NCI-H774 (cell line): ENCODE data around the gene LRRC73.
"Not testable (repeated sequence)": the region's sequence is repeated elsewhere in the genome, so short reads cannot be mapped to it uniquely, and the experiment has no call there.

Experiments
- DNase-seq: peaks from one replicate; lab custom pipeline; 2025; lab: John Stamatoyannopoulos, UW

Gene LRRC73

DNA sequence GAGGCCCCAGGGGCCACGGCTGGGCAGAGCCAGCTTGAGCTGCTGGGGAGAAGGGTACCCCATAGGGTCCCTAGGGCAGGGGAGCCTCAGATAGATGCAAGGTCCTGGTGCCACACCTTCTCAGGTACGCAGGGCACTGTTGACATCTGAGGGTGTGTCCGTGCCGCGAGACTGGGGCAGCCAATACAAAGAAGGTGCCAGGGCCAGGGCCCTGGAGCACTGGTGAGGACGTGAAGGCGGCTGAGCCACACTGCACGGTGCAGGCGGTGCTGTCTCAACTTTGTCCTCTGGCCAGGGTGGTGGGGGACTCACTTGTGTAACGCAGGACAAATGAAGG lies 649 bp upstream of the LRRC73 start:
- DNase-seq, result peak; percentile 13

DNA sequence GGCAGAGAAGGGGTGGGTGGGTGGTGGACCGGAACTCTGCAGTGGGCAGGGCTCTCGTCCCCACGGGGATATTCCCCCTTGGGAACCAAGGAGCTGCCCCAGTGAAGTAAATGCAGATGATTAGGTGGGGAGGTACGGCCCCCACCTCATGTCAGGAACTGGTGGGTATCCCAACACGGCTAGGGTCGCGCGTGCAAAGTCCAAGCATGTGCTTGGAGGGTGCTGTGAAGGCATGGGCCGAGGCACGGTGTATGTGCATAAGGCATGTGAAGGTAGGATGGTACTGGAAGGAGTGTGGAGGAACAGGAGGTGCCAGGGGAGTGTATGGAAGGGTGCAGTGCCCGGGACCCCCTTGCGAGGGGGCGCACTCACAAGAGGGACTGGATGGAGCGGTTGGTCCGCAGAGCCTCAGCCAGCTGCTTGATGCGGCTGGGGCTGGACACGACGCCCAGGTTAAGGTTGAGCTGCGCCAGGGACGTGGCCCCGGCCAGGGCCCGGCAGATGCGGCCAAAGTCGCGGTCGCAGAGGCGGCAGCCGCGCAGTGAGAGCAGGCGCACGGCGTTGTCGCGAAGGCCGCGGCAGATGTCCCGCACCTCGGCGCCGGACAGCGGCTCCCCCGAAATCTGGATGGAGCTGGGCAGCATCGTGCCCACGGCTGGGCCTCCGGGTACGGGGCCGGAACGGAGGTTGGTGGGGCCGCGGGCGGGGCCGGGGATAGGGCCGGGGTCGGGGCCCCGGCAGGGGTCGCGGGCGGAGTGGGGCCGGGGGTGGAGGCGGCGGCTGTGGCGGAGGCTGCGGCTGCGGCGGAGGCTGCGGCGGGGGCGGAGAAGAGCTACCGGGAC lies 783 bp downstream of the LRRC73 start:
- no peak for DNase-seq

DNA sequence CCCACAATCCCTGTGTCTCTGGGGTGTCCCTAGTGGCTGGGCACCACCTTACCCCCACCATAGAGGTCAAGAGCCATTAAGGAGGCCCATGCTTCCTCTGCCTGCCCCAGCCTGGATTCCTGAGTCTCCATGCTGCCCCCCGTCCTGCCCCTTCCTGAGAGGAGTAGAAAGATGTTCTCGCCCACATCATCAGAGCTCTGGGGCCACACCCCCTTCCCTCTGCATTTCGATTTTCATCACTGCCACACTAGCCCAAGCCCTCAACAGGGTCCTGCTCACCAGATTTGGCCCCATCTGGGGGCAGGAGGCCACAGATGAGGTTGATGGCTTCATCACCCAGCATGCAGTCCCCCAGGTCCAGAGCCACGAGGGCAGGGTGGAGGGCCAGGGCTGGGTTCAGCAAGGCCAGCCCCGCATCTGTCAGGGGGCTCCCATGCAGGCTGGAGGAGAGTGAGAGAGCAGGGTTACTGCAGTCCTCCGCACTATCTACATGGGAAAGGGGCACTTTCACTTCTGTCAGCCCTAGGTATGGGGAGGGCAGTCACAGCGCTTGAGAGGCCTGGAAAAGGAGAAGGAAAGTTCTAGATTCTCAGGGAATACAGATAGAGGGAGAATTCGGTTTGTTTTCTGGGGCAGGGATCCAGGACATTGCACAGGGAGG lies 1.5 kb downstream of the LRRC73 start:
- no peak for DNase-seq

DNA sequence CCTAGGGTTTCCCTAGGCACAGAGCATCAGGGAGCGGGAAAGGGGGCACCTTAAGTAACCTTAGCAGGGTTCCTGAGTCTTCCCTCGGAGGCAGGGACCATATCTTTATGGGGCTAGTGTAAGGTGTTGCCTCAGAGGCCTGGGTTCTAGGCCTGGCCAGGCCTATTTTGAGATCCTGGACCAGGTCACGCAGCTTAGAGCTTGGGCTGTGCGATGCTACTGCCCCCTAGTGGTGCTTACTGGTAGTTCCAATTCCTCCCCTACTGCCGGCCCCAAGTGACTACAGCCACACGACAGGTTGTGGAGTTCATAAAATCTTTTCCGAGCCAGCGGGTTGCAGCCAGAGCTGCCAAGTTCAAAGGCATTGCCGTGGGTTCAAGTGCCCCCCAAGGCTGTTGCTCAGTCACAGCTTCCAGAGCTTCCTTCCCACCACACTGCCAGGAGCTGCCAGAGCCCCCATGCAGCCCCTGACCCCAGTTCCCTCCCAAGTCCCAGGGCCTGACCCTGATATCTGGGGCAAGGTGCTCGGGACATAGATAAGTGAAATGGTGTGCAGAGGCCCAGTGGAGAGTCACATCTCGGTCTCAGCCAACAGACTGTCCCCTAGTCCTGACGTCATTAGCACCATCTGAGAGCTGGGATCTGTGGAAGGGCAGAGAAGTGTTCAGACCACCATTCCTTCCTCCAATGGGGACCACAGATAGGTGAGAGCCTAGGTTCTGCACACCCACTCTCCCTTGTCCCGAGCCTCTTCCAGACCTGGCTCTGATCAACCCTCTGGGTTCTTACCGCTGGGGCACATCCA lies 3.3 kb downstream of the LRRC73 start:
- DNase-seq, result peak; percentile 39

DNA sequence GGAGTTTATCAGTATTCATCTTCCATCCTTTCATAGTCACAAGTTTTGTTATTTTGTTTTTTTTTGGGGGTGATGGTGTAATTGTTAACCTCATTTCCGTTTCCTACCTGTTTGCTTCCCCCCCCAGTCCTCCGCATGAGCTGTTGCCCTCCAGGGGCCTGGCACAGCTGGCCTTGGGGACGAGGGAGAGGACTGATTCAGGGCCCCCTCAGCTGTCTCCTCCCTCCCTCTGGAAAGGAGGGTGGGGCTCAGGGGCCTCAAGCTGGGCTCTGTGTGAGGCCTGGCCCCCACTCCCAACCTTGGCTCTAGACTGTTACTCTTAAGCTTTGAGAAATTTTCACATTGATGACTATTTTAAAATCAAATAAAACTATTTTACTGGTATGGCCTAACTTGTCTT lies 4.0 kb downstream of the LRRC73 start:
- DNase-seq, result no peak

DNA sequence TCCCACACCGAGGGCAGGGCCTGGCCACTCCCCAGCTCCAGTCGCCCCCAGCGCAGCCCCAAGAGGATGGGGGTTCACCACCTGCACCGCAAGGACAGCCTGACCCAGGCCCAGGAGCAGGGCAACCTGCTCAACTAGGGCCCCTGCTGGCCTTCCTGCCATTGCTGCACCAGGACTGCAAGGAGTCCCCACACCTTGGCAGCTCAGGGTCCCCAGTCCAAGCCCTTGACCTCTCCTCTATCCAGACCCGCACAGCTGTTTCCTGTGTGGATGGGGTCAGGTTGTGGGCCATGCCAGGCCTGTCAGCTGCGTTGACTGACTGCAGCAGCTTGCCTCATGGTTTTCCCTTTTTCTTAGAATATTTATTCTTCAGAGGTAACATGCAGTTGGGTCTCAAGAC lies 4.4 kb downstream of the LRRC73 start:
- DNase-seq, result no peak

DNA sequence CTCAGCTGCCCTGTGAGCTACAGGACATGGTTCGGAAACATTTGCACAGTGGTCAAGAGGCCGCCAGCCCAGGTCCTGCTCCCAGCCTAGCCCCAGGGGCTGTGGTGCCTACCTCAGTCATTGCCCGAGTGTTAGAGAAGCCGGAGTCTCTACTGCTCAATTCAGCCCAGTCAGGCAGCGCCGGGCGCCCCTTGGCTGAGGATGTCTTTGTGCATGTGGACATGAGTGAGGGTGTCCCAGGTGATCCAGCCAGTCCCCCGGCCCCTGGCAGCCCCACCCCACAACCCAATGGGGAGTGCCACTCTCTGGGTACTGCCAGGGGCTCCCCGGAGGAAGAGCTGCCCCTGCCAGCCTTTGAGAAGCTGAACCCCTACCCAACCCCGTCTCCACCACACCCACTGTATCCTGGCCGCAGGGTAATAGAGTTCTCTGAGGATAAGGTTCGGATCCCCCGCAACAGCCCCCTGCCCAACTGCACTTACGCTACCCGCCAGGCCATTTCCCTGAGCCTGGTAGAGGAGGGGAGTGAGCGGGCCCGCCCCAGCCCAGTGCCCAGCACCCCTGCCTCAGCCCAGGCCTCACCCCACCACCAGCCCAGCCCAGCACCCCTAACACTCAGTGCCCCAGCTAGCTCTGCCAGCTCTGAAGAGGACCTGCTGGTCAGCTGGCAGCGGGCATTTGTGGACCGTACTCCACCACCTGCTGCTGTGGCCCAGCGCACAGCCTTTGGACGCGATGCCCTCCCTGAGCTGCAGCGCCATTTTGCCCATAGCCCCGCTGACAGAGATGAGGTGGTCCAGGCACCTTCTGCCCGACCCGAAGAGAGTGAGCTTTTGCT lies 5.2 kb downstream of the LRRC73 start:
- DNase-seq, result no peak

DNA sequence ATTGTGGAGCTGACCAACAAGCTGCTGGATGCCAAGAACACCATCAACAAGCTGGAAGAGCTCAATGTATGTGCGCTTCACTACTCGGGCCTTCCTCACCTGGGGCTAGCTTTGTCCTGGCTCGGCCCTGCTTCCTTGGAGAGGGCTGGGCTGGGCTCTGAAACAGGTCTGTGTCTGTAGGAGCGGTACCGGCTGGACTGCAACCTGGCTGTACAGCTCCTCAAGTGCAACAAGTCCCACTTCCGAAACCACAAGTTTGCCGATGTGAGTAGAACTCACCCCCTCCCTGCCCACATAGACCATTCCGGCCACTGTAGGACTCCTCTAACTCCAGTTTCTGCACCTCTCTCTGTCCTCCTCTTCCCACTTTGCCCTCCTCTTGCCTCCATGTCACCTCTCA lies 6.7 kb downstream of the LRRC73 start:
- no peak for DNase-seq

DNA sequence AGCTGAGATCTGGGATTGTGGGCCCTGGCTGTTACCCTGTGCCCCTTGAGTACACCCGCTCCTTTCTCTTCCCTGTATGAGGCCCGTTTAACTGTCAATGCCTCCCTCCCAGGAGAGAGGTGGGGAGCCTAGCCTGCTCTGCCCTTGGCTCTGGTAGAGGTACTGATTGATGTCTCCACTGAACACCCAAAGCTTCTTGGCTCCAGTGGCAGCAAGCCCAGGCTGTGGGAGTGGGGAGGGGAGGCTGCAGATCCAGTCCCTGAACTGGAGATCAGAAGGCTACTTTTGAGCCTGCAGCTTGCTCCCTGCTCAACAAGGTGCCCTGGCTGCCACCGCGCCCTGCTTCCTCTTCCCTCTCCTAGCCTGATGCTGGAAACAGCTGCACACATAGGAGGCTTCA lies 7.5 kb downstream of the LRRC73 start:
- no peak for DNase-seq

DNA sequence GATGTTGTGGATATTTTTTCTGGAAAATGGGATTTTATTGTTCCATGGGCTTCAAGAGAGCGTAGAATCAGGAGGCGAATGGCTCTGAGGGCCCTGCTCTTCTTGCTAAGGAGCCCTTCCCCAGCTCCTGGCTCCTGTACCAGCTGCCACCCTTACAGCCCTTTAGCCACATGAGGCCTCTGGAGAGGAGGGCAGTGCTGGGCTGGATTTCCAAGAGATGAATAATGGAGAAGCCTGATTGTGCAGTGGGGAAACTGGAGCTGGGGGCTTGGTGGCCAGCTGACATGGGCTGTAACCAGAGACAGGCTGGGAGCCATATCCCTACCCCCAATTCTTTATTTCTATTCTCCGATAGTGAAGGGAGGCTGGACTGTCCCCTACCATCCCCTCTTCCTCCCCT lies 9.2 kb downstream of the LRRC73 start:
- DNase-seq, result no peak

DNA sequence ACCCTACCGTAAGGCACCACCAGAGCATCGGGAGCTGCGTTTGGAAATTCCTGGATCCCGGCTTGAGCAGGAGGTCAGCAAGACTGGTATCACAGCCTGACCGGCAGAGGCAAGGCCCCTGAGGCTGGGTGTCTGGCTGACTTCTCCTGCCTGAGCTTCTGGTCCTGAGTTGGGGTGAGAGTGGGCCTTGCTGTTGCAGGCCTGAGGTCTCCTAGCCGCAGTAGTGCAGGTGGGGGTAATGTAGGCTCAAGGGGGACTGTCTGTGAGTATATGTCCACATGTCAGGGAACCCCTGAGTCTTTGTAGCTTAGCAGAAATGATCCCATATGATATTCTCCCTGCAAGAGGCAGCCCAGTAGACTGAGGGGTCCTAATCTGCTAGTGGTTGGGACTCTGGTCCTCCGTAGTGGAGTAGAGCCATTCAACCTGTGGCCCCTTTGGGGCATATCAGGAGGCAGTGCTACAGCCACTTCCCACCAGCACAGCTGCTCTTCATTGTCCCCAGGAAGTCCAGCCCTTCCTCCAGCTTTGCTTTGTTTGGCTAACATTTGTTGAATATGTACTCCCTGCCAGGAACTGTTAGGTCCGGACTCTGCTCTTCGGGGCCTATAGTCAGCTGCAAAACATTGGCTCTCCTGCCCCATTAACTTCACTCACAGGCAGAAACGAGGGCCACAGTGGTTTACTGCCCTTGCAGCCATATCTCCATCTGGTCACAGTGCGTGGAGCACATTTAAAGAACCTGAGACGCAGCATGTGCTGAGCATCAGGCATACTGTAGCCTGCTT lies 10.9 kb downstream of the LRRC73 start:
- DNase-seq, result no peak

DNA sequence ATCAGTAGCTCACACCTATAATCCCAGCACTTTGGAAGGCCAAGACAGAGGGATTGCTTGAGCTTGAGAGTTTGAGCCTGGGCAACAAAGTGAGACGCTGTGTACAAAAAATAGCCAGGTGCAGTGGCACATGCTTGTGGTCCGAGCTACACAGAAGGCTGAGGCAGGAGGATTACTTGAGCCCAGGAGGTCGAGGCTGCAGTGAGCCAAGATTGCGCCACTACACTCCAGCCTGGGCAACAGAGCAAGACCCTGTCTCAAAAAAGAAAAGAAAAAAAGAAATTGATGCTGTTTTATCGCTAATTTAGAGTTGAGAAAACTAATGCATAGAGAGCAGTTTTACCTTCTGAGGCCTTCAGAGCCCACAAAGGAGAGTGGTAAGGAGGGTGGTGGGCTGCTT lies 11.9 kb downstream of the LRRC73 start:
- not testable (repeated sequence) for DNase-seq

DNA sequence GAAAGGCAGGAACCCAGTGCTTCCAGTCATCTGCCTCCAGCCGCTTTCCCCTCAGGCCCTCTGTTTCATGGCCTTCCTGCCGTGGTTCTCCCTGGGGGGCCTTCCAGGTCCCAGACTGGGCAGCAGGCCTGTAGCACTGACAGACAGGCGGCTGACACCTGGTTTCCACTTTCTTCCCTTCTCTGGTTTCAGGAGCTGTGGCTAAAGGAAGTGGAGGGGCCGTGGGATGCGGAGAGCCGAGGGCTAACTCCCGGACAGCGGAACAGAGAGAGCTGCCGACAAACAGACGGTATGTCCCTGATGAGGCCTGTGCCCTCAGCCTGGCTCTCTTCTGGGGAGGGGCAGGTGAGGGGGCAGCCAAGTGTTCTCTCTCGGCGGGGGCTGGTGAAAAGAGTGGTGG lies 12.5 kb downstream of the LRRC73 start:
- no peak for DNase-seq

DNA sequence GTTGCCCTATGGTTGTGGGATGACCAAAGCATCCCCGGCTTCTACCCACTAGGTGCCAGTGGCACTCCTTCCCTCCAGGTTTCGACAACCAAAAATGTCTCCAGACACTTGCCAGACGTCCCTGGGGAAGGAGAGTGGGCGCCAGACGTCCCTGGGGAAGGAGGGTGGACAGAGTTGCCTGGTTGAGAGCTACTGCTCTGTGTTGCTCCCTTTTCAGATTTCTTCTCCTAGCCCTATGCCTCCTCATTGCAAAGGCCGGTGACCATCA lies 13.1 kb downstream of the LRRC73 start:
- no peak for DNase-seq

DNA sequence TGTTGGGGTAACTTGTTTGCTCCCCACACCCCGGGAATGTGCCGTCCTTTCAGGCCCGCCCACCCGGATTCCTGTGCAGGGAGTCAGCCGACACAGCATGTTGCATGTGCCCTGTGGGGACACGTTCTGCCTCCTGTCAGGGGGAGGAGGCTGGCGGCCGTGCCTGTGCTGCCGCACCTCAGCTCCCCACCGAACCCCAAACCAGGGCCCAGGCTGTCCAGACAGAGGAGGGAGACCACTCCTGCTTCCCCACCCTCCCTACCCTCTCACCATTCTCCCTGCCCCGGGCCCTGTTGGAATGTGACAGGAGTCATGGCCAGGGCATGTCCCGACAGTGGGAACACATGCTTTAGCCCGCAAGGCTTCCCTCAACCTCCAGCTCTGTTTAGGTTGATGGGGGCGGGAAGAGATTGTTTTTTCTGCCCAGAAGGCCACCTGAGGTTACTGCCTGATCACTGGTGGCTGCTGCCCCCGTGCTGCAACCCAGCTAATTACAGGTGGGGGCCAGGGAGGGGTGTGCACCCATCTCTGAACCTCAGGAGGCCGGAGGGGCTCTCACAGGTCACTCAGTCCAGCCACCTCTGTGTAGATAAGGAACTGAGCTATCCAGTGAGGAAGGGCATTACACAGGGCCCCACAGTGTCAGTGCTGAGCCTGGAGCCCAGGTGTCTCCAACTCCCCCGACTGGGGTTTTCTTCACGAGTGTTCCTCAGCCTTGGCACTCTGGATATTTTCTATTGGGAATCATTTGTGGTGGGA lies 13.6 kb downstream of the LRRC73 start:
- DNase-seq, result no peak

DNA sequence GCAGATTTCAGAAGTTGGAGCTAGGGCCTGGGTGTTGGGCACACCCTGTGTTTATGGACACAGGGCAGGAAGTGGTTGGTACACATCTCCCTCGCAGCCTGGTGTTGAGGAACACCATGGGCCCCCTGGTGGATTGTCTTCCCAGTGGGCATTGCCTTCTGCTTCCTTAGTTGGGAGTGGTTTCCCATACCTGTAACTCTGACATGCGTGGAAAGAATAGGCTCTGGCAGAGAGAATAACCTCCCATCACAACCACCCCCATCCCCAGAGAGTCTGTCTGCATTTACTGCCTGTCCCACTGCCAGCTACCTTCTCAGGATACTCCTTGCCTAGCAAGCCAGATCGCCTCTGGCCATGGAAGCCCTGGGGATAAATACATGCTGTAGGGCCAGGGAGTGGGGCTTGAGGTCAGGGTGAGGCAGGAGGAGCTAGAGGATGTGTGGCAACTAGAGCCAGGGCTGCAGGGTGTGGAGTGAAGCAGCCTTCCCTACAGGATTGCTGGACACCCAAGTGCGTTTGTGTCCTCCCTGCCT lies 14.7 kb downstream of the LRRC73 start:
- no peak for DNase-seq

DNA sequence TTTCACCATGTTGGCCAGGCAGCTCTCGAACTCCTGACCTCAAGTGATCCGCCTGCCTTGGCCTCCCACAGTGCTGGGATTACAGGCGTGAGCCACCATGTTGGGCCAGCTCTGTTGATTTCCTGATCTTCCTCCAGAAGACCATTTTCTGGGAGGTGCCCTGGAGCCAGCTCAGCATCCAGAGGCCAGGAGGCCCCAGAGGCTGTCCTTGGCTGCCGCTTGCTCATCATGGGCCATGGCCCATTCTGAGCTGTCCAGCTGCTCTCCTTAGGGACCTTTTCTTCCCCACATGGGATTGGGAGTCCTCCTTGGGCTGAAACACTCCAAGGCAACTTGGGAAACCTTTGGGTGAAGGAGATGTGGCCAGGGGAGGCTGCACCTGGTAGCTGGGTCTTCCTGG lies 15.4 kb downstream of the LRRC73 start:
- DNase-seq, result no peak

DNA sequence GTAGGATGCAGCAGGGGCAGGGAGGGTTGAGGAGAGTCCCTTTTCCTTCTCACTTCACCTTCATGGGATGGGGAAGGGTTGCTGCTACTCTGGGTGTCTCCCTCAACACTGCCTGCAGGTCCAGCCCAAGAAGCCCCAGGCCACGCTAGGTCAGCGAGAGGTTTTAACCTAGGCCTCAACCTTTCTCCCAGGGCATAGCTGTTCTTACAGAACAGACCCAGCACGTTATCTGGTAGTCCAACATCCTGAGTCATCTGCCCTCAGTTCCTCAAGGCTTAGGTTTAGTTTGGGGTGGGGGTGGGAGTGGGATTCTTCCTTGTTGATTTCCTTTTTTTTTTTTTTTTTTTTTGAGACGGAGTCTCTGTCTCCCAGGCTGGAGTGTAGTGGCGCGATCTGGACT lies 15.8 kb downstream of the LRRC73 start:
- no peak for DNase-seq

DNA sequence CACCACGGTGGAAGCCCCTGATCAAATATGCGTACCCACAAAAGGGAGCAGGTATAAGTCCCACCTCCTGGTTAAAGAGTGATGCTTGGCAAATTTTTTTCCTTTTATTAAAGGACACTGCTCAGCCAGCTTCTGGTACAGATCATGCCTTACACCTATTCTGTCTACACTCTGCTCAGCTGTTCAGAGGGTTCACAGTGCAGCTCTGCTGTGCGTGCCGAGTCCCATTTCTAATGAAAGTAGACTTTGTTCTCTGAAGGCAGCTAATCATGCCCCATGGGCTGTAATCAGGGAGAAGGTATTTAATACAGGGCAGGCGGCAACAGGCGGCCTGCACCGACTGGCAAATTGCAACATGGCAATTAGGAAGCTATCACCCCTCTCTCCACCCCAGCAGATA lies 16.3 kb downstream of the LRRC73 start:
- no peak for DNase-seq

DNA sequence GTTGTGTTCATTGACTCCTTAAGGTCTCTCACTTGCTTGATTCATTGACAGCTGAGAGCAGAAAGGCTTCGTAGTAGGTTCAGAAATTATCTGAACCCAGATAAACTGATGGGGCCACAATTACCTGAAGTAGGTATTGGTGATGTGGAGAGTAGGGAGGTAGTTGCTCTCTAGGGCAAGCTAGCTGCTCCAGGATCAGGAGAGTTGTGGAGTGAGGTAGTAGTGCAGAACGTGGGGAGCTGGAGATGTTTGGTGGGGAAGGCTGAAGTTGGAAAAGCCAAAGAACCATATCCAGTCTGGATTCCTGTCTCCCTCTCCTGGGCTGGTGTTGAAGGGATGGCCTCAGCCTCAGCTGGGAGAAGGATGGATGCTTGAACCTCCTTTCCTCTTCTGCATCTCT lies 16.9 kb downstream of the LRRC73 start:
- no peak for DNase-seq

DNA sequence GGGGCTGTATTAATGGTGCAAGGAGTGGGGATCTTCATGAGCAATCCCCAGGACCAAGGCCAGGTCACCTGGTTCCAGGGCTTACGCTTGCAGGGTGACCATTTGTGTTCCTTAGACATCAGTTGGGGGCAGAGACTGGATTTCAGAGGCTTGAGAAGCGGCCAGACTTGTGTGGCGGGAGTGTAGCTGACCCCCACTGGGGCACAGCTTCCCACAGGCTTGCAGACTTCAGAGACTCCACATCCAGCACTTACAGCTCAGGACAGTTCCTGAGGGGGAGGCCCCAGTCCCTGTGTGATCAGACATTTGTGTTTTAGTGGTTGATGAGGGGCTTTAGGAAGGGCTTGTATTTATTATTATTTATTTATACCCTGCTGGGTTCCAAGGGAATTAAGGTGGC lies 17.5 kb downstream of the LRRC73 start:
- no peak for DNase-seq
